GM23248 (cell line): Measurements from ENCODE around the gene PCDHB3.

Experiments used
- EZH2 ChIP-seq: fragments of 200-600 bp; sonication (generic); IDR thresholded peaks from 2 replicates; pipeline ENCODE4 v1.6.1; 2018; ENCODE audit warnings: antibody characterized with exemption, mild to moderate bottlenecking; ENCODE audit not compliant: insufficient read depth, poor library complexity, severe bottlenecking
- EZH2phosphoT487 ChIP-seq: fragments of 200-600 bp; sonication (generic); IDR thresholded peaks from 2 replicates; pipeline ENCODE4 v1.6.1; 2018; ENCODE audit warnings: antibody characterized with exemption, moderate library complexity, mild to moderate bottlenecking, low read depth; ENCODE audit not compliant: insufficient read depth

DNA sequence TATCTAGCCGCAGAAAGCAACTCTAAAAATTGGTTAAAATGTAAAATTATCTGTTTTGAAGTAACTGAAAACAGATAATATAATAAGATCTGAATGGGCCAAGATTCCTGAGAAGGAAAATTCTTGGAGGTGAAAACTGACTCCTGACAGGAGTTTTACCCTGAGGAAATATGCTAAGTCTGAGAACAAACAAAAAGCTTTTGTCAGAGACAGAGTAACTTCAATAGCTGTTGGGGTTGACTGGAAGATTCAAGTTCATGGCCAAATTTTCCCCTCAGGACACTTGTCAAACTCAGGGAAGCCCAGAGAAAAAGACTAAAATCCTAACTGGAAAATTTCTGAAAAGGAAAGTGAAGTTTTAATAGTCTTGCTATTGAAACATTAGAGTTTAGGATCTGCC lies 27.0 kb downstream of the PCDHB3 start:
- no peak for TF ChIP-seq EZH2
- TF ChIP-seq EZH2phosphoT487: no peak
